Panc1 (cell line): ENCODE data around the gene RNF186.

Experiments
- POLR2AphosphoS5 ChIP-seq: IDR thresholded peaks from 2 replicates; pipeline ENCODE4 v1.6.1; 2012; ENCODE audit warnings: mild to moderate bottlenecking, low read depth, low read length, moderate library complexity
- SIN3A ChIP-seq: IDR thresholded peaks from 2 replicates; pipeline ENCODE4 v1.6.1; 2012; ENCODE audit warnings: low read depth, mild to moderate bottlenecking, low read length, moderate library complexity, borderline replicate concordance; ENCODE audit not compliant: insufficient read depth
- TF ChIP-seq, protein P1 (sequence below): fragments of 450-650 bp; IDR thresholded peaks from 2 replicates; pipeline ENCODE4 v1.5.1; 2017; ENCODE audit warnings: mild to moderate bottlenecking

DNA sequence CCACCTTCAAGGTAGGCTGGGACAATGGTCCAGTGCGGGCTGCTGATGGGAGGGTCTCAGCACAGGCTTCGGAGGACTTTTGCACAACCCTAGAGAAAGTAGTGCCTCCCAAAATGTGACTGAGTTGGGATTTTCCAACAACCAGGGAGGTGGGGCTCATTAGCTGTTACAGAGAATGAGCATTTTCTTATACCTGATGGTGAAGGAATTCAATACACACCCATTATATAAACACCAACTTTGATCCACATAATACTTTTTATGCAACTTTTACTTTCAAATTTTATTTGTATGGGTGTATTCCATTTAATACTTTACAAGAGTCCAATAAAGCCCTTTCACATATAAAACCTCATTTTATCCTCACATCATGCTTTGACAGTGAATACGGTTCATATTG is 31.3 kb upstream of the RNF186 start:
- TF ChIP-seq, protein P1, sequence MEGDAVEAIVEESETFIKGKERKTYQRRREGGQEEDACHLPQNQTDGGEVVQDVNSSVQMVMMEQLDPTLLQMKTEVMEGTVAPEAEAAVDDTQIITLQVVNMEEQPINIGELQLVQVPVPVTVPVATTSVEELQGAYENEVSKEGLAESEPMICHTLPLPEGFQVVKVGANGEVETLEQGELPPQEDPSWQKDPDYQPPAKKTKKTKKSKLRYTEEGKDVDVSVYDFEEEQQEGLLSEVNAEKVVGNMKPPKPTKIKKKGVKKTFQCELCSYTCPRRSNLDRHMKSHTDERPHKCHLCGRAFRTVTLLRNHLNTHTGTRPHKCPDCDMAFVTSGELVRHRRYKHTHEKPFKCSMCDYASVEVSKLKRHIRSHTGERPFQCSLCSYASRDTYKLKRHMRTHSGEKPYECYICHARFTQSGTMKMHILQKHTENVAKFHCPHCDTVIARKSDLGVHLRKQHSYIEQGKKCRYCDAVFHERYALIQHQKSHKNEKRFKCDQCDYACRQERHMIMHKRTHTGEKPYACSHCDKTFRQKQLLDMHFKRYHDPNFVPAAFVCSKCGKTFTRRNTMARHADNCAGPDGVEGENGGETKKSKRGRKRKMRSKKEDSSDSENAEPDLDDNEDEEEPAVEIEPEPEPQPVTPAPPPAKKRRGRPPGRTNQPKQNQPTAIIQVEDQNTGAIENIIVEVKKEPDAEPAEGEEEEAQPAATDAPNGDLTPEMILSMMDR = no peak
- TF ChIP-seq POLR2AphosphoS5 (no peak), SIN3A (no peak)
